ENCODE measurements around the gene ARHGAP26.

Gene ARHGAP26

DNA sequence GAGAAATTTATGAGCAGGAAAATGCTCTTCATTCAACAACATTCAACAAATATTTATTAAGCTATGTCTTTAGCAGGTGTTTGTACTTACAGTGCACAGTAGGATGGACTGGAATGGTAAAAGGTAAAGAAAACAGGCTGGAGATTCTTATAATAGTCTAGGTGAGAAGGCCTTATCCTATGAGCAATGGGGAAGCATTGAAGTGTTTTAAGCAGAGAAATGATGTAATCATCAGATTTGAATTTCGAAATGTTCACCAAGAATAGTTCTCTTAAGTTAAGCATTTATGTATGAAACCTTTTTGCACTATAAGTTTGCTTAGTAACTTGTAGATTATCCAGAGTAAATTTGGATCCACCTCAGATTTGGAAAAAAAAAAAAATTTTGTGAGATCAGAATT, 424.0 kb downstream of the ARHGAP26 start:
- TF ChIP-seq, protein P1, sequence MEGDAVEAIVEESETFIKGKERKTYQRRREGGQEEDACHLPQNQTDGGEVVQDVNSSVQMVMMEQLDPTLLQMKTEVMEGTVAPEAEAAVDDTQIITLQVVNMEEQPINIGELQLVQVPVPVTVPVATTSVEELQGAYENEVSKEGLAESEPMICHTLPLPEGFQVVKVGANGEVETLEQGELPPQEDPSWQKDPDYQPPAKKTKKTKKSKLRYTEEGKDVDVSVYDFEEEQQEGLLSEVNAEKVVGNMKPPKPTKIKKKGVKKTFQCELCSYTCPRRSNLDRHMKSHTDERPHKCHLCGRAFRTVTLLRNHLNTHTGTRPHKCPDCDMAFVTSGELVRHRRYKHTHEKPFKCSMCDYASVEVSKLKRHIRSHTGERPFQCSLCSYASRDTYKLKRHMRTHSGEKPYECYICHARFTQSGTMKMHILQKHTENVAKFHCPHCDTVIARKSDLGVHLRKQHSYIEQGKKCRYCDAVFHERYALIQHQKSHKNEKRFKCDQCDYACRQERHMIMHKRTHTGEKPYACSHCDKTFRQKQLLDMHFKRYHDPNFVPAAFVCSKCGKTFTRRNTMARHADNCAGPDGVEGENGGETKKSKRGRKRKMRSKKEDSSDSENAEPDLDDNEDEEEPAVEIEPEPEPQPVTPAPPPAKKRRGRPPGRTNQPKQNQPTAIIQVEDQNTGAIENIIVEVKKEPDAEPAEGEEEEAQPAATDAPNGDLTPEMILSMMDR (IDR thresholded peaks at IDR 0.05; ENCODE audit: extremely low read depth, insufficient read depth, missing control alignments), result no peak
- no peak for DNase-seq (ENCODE audit: low spot score)
- in situ Hi-C loops (cut with MboI; ENCODE audit: low pct_unique_long_range_greater_than_20kb, low sequenced_read_pairs, unreplicated experiment), result no loop called here

DNA sequence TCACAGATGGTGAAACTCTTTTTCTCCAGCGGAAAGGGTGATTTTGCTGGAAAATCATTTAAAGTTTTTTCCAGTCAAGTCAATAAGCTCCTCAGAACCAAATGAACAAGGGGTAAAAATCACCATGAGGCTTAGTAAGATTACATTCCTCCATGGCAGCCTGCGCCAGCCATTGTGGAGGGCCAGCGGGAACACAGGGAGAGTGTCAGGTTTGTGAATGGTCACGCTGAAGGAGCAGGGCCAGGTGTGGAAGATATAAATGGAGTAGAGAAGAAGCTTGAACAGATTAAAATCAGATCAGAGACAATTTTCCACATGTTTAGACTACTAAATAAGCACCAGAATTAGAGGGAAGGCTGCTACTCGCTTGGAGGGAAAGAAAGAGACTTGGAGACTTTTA, 424.5 kb downstream of the ARHGAP26 start:
- DNase-seq (ENCODE audit: low spot score), result no peak
- in situ Hi-C loops (cut with MboI; ENCODE audit: low pct_unique_long_range_greater_than_20kb, low sequenced_read_pairs, unreplicated experiment), result no loop called here
- TF ChIP-seq, protein P1 (IDR thresholded peaks at IDR 0.05; ENCODE audit: extremely low read depth, insufficient read depth, missing control alignments), result no peak

DNA sequence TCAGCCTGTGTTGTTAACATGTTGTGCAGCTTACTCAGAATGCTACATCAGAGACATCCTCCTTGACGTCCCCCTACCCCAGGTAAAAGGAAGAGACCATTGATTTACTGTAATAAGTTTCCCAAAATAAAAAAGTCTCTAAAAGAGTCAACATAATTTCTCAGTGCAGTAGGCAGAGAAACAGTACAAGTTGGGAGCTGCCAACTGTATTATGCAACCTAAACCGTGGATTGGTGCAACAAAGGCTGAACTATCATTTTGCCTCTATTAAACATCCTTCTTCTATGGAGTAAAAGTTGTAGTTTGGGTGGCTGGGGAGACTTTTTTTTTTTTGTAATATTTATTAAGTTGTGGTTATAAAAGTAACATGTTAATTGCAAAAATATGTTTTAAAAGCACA, 425.3 kb downstream of the ARHGAP26 start:
- TF ChIP-seq, protein P1 (IDR thresholded peaks at IDR 0.05; ENCODE audit: extremely low read depth, insufficient read depth, missing control alignments), result no peak
- in situ Hi-C loops (cut with MboI; ENCODE audit: low pct_unique_long_range_greater_than_20kb, low sequenced_read_pairs, unreplicated experiment), result no loop called here
- DNase-seq (ENCODE audit: low spot score), result no peak

DNA sequence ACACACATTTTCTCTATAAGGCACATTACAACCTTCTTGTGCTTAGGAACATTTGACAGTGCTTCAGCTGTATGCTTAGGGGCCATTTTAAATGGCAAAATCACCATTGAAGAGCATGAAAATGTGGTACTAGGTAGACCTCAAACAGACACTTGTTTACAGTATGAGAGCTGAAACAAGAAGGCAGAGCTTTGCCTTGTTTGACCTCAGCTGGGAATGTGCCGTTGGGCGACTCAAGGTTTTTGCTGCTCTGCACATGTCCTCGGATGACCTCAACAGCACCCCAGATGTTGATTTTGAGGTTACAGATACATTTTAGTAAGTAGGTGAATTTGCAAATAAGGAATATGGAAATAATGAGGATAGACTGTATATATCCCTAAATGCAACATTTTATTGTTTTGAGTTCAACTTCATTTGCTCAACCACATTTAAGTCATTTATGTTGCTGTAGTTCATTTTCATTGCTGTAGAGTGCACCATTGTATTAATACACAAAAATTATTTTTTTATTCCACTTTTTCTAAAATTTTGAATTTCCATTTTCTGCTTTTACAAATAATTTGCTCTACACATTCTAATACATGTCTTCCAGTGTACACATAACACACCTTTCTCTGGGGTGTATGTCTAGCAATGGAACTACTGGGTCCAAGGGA, 426.6 kb downstream of the ARHGAP26 start:
- DNase-seq (ENCODE audit: low spot score), result no peak
- TF ChIP-seq, protein P1 (IDR thresholded peaks at IDR 0.05; ENCODE audit: extremely low read depth, insufficient read depth, missing control alignments), result no peak
- in situ Hi-C loops (cut with MboI; ENCODE audit: low pct_unique_long_range_greater_than_20kb, low sequenced_read_pairs, unreplicated experiment), result no loop called here

DNA sequence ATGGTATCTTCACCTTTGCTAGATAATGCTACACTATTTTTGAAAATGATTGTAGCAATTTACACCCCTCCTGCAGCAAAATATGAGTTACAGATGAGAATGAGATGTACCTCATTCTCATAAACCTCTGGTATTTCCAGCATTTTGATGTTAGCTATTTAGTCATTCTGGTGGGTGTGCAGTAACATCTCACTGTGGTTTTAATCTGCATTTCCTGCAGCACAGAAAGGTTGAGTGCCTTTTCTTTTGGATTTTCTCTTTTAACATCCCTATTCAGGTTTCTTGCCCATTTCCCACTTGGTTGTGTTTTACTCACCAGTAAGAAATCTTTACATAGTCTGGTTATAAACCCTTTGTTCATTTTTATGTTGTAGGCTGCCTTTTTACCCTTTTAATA, 427.1 kb downstream of the ARHGAP26 start:
- no peak for DNase-seq (ENCODE audit: low spot score)
- TF ChIP-seq, protein P1 (IDR thresholded peaks at IDR 0.05; ENCODE audit: extremely low read depth, insufficient read depth, missing control alignments), result no peak
- in situ Hi-C loops (cut with MboI; ENCODE audit: low pct_unique_long_range_greater_than_20kb, low sequenced_read_pairs, unreplicated experiment), result no loop called here

DNA sequence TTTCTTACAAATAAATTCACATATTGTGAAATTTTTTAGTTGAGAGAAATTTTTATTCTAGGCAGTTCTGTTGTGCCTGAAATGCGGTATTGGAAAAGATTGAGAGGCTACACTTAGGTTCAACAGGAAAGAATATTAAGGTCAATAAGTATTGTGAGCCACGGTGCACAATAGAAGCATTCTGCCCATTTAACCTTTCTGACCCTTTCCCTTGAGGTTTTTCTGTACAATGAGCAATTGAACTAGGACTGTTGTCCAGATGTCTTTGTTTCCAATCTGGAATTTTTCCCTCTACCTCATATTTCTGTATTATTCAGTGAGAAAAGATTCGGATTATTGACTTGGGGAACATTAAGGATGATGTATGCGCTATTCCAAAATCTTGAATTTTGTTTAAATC, 428.2 kb downstream of the ARHGAP26 start:
- in situ Hi-C loops (cut with MboI; ENCODE audit: low pct_unique_long_range_greater_than_20kb, low sequenced_read_pairs, unreplicated experiment), result no loop called here
- no peak for DNase-seq (ENCODE audit: low spot score)
- TF ChIP-seq, protein P1 (IDR thresholded peaks at IDR 0.05; ENCODE audit: extremely low read depth, insufficient read depth, missing control alignments), result no peak
